ENCODE results near the gene HPSE2.

- TF ChIP-seq POLR2AphosphoS5 (IDR thresholded peaks at IDR 0.05; ENCODE audit: borderline replicate concordance, low read depth, low read length) = no peak
- TF ChIP-seq EZH2 (IDR thresholded peaks at IDR 0.05) = no peak
Observed at GRCh38 chr10:99123336-99123735, 112.3 kb downstream of the HPSE2 start.
